H4 (cell line): ENCODE results near the gene HSPA4L. TPM values are rescaled to one million over a fixed set of nuclear protein-coding genes. Genes with fewer than 3 reads are reported as not detected.
A peak's percentile ranks its signal among the peaks of the same experiment; 100 is the strongest.

Experiments
- DNase-seq: peaks from one replicate; pipeline ENCODE4 v3.0.0-alpha.2; 2015; ENCODE audit warnings: low spot score
- total RNA-seq: library from RNA; depleted of rRNA; stranded (reverse); fragments of >200 nt; shearing (Covaris generic); gene quantifications from 2 replicates; pipeline ENCODE4 v1.2.3, GENCODE V29; 2014; rRNA removed

Gene HSPA4L
- total RNA-seq, result 7.0 and 7.2 TPM in 2 replicates

GRCh38 chr4:127782275-127783025 lies at the start of gene HSPA4L:
Gene HSPA4L, plus strand, starts transcription at chr4:127782322. Its CDS starts 229 bp downstream, at chr4:127782551.
- DNase-seq, result peak; percentile 59

GRCh38 chr4:127732623-127733328 lies 49.3 kb upstream of the HSPA4L start:
- peak; percentile 26 for DNase-seq

GRCh38 chr4:127734976-127735375 lies 47.1 kb upstream of the HSPA4L start:
- DNase-seq, result no peak

GRCh38 chr4:127737295-127737694 lies 44.8 kb upstream of the HSPA4L start:
- DNase-seq, result no peak

- no peak for DNase-seq
Observed at GRCh38 chr4:127741247-127741646, 40.9 kb upstream of the HSPA4L start.

GRCh38 chr4:127747883-127748282 lies 34.2 kb upstream of the HSPA4L start:
- no peak for DNase-seq

- DNase-seq, result no peak
Observed at GRCh38 chr4:127748957-127749356, 33.2 kb upstream of the HSPA4L start.

- no peak for DNase-seq
Observed at GRCh38 chr4:127756906-127757305, 25.2 kb upstream of the HSPA4L start.

- DNase-seq, result no peak
Observed at GRCh38 chr4:127759228-127759820, 22.8 kb upstream of the HSPA4L start.

- DNase-seq, result no peak
Observed at GRCh38 chr4:127759893-127760292, 22.2 kb upstream of the HSPA4L start.

GRCh38 chr4:127771535-127772275 lies 10.4 kb upstream of the HSPA4L start:
- no peak for DNase-seq

GRCh38 chr4:127772769-127773671 lies 9.1 kb upstream of the HSPA4L start:
- no peak for DNase-seq

- no peak for DNase-seq
Observed at GRCh38 chr4:127775843-127776242, 6.3 kb upstream of the HSPA4L start.

- no peak for DNase-seq
Observed at GRCh38 chr4:127776620-127777019, 5.5 kb upstream of the HSPA4L start.

GRCh38 chr4:127777487-127777886 lies 4.6 kb upstream of the HSPA4L start:
- DNase-seq, result no peak

- DNase-seq, result no peak
Observed at GRCh38 chr4:127778102-127778501, 4.0 kb upstream of the HSPA4L start.

- DNase-seq, result no peak
Observed at GRCh38 chr4:127780598-127780997, 1.5 kb upstream of the HSPA4L start.

- DNase-seq, result no peak
Observed at GRCh38 chr4:127781300-127782024, 660 bp upstream of the HSPA4L start.

GRCh38 chr4:127782025-127782274 lies 172 bp upstream of the HSPA4L start:
- peak; percentile 73 for DNase-seq

GRCh38 chr4:127783026-127783769 lies 1.1 kb downstream of the HSPA4L start:
- DNase-seq, result peak; percentile 12
